Measurements from ENCODE around the gene PPP2R3C. TPM values are rescaled to one million over a fixed set of nuclear protein-coding genes. Genes with fewer than 3 reads are reported as not detected.
"Not testable (repeated sequence)": the region's sequence is repeated elsewhere in the genome, so short reads cannot be mapped to it uniquely, and the experiment has no call there.

PPP2R3C gene
- total and polyA plus RNA-seq, 2 donors, result 48.8 to 49.4 TPM

GRCh38 chr14:35085441-35085840, 36.3 kb downstream of the PPP2R3C start:
- H3K4me1 ChIP-seq (ENCODE audit: control insufficient read depth in 2 of 2, insufficient read depth in 2 of 2, low read length in 2 of 2), result no peaks in the 10 kb centered on the region
- H3K4me3 ChIP-seq (ENCODE audit: low read length in 2 of 2), result no peak overlapping the region
- peaks cover 33 to 58% of the 10 kb centered on the region in 2 donors for H3K36me3 ChIP-seq (ENCODE audit: control insufficient read depth in 2 of 2, insufficient read depth in 2 of 2, low read length in 1 of 2)
- H3K27me3 ChIP-seq (ENCODE audit: control insufficient read depth in 2 of 2, insufficient read depth in 1 of 2, low read length in 1 of 2), result no peaks in the 10 kb centered on the region
- no peak overlapping the region for H3K27ac ChIP-seq (ENCODE audit: low read depth in 1 of 2, low read length in 1 of 2)
- no peaks in the 10 kb centered on the region for H3K9me3 ChIP-seq (ENCODE audit: control insufficient read depth in 2 of 2, insufficient read depth in 1 of 2, low read length in 1 of 2)
- WGBS, result 95% methylated on average over 2 of the region's 2 CpGs
- DNase-seq (ENCODE audit: low read depth in 6 of 9, low spot score in 9 of 9), result no peak

GRCh38 chr14:35083530-35084150, 38.1 kb downstream of the PPP2R3C start:
- Histone ChIP-seq H3K36me3 (ENCODE audit: control insufficient read depth in 2 of 2, insufficient read depth in 2 of 2, low read length in 1 of 2) (peaks cover 20 to 57% of the 10 kb centered on the region in 2 donors), H3K4me1 (ENCODE audit: control insufficient read depth in 2 of 2, insufficient read depth in 2 of 2, low read length in 2 of 2) (no peaks in the 10 kb centered on the region), H3K4me3 (ENCODE audit: low read length in 2 of 2) (no peak overlapping the region), H3K27me3 (ENCODE audit: control insufficient read depth in 2 of 2, insufficient read depth in 1 of 2, low read length in 1 of 2) (no peaks in the 10 kb centered on the region), H3K27ac (ENCODE audit: low read depth in 1 of 2, low read length in 1 of 2) (no peak overlapping the region), H3K9me3 (ENCODE audit: control insufficient read depth in 2 of 2, insufficient read depth in 1 of 2, low read length in 1 of 2) (no peaks in the 10 kb centered on the region)
- 97% methylated on average over 8 of the region's 8 CpGs for WGBS
- no peak for DNase-seq (ENCODE audit: low read depth in 6 of 9, low spot score in 9 of 9)

- H3K4me3 ChIP-seq (ENCODE audit: low read length in 2 of 2), result no peak overlapping the region
- no peaks in the 10 kb centered on the region for H3K4me1 ChIP-seq (ENCODE audit: control insufficient read depth in 2 of 2, insufficient read depth in 2 of 2, low read length in 2 of 2)
- no peaks in the 10 kb centered on the region for H3K27me3 ChIP-seq (ENCODE audit: control insufficient read depth in 2 of 2, insufficient read depth in 1 of 2, low read length in 1 of 2)
- peaks cover 15 to 32% of the 10 kb centered on the region in 2 donors for H3K36me3 ChIP-seq (ENCODE audit: control insufficient read depth in 2 of 2, insufficient read depth in 2 of 2, low read length in 1 of 2)
- no peak overlapping the region for H3K27ac ChIP-seq (ENCODE audit: low read depth in 1 of 2, low read length in 1 of 2)
- WGBS, result 94% methylated on average over 1 of the region's 1 CpG
- H3K9me3 ChIP-seq (ENCODE audit: control insufficient read depth in 2 of 2, insufficient read depth in 1 of 2, low read length in 1 of 2), result no peaks in the 10 kb centered on the region
- no peak for DNase-seq (ENCODE audit: low read depth in 6 of 9, low spot score in 9 of 9)
Measured at GRCh38 chr14:35079742-35080141, 42.0 kb downstream of the PPP2R3C start.

GRCh38 chr14:35078082-35078481, 43.7 kb downstream of the PPP2R3C start:
- peaks cover 10 to 27% of the 10 kb centered on the region in 2 donors for H3K36me3 ChIP-seq (ENCODE audit: control insufficient read depth in 2 of 2, insufficient read depth in 2 of 2, low read length in 1 of 2)

GRCh38 chr14:35073486-35073885, 48.3 kb downstream of the PPP2R3C start:
- Histone ChIP-seq H3K9me3 (ENCODE audit: control insufficient read depth in 2 of 2, insufficient read depth in 1 of 2, low read length in 1 of 2) (no peaks in the 10 kb centered on the region), H3K4me1 (ENCODE audit: control insufficient read depth in 2 of 2, insufficient read depth in 2 of 2, low read length in 2 of 2) (no peaks in the 10 kb centered on the region), H3K4me3 (ENCODE audit: low read length in 2 of 2) (no peak overlapping the region), H3K27me3 (ENCODE audit: control insufficient read depth in 2 of 2, insufficient read depth in 1 of 2, low read length in 1 of 2) (no peaks in the 10 kb centered on the region), H3K27ac (ENCODE audit: low read depth in 1 of 2, low read length in 1 of 2) (no peak overlapping the region), H3K36me3 (ENCODE audit: control insufficient read depth in 2 of 2, insufficient read depth in 2 of 2, low read length in 1 of 2) (peaks cover 7 to 16% of the 10 kb centered on the region in 2 donors)
- 100% methylated on average over 1 of the region's 1 CpG for WGBS
- no peak for DNase-seq (ENCODE audit: low read depth in 6 of 9, low spot score in 9 of 9)

More at GRCh38 chr14:35078082-35078481, 43.7 kb downstream of the PPP2R3C start:
- Histone ChIP-seq H3K9me3 (ENCODE audit: control insufficient read depth in 2 of 2, insufficient read depth in 1 of 2, low read length in 1 of 2) (no peaks in the 10 kb centered on the region), H3K4me3 (ENCODE audit: low read length in 2 of 2) (no peak overlapping the region), H3K4me1 (ENCODE audit: control insufficient read depth in 2 of 2, insufficient read depth in 2 of 2, low read length in 2 of 2) (no peaks in the 10 kb centered on the region), H3K27me3 (ENCODE audit: control insufficient read depth in 2 of 2, insufficient read depth in 1 of 2, low read length in 1 of 2) (no peaks in the 10 kb centered on the region), H3K27ac (ENCODE audit: low read depth in 1 of 2, low read length in 1 of 2) (no peak overlapping the region)
- DNase-seq (ENCODE audit: low read depth in 6 of 9, low spot score in 9 of 9), result no peak
- WGBS, result 100% methylated on average over 2 of the region's 2 CpGs

GRCh38 chr14:35072226-35072625, 49.6 kb downstream of the PPP2R3C start:
- DNase-seq (ENCODE audit: low read depth in 6 of 9, low spot score in 9 of 9), result no peak
- H3K27ac ChIP-seq (ENCODE audit: low read depth in 1 of 2, low read length in 1 of 2), result no peak overlapping the region
- H3K4me3 ChIP-seq (ENCODE audit: low read length in 2 of 2), result no peak overlapping the region
- 94% methylated on average over 3 of the region's 3 CpGs for WGBS
- no peaks in the 10 kb centered on the region for H3K27me3 ChIP-seq (ENCODE audit: control insufficient read depth in 2 of 2, insufficient read depth in 1 of 2, low read length in 1 of 2)
- H3K4me1 ChIP-seq (ENCODE audit: control insufficient read depth in 2 of 2, insufficient read depth in 2 of 2, low read length in 2 of 2), result no peaks in the 10 kb centered on the region
- H3K36me3 ChIP-seq (ENCODE audit: control insufficient read depth in 2 of 2, insufficient read depth in 2 of 2, low read length in 1 of 2), result peaks cover 6 to 15% of the 10 kb centered on the region in 2 donors
- no peaks in the 10 kb centered on the region for H3K9me3 ChIP-seq (ENCODE audit: control insufficient read depth in 2 of 2, insufficient read depth in 1 of 2, low read length in 1 of 2)

GRCh38 chr14:35068238-35069012, 53.4 kb downstream of the PPP2R3C start:
- Histone ChIP-seq H3K4me1 (ENCODE audit: control insufficient read depth in 2 of 2, insufficient read depth in 2 of 2, low read length in 2 of 2) (no peaks in the 10 kb centered on the region), H3K4me3 (ENCODE audit: low read length in 2 of 2) (no peak overlapping the region), H3K27me3 (ENCODE audit: control insufficient read depth in 2 of 2, insufficient read depth in 1 of 2, low read length in 1 of 2) (no peaks in the 10 kb centered on the region), H3K36me3 (ENCODE audit: control insufficient read depth in 2 of 2, insufficient read depth in 2 of 2, low read length in 1 of 2) (peaks cover 9 to 12% of the 10 kb centered on the region in 2 donors), H3K9me3 (ENCODE audit: control insufficient read depth in 2 of 2, insufficient read depth in 1 of 2, low read length in 1 of 2) (no peaks in the 10 kb centered on the region), H3K27ac (ENCODE audit: low read depth in 1 of 2, low read length in 1 of 2) (no peak overlapping the region)
- WGBS, result 97% methylated on average over 4 of the region's 4 CpGs
- DNase-seq (ENCODE audit: low read depth in 6 of 9, low spot score in 9 of 9), result no peak

- 98% methylated on average over 5 of the region's 5 CpGs for WGBS
- peaks cover 8 to 16% of the 10 kb centered on the region in 2 donors for H3K36me3 ChIP-seq (ENCODE audit: control insufficient read depth in 2 of 2, insufficient read depth in 2 of 2, low read length in 1 of 2)
- not testable (repeated sequence) for H3K27me3 ChIP-seq (ENCODE audit: control insufficient read depth in 2 of 2, insufficient read depth in 1 of 2, low read length in 1 of 2); H3K4me3 ChIP-seq (ENCODE audit: low read length in 2 of 2); DNase-seq (ENCODE audit: low read depth in 6 of 9, low spot score in 9 of 9); H3K27ac ChIP-seq (ENCODE audit: low read depth in 1 of 2, low read length in 1 of 2); H3K4me1 ChIP-seq (ENCODE audit: control insufficient read depth in 2 of 2, insufficient read depth in 2 of 2, low read length in 2 of 2); H3K9me3 ChIP-seq (ENCODE audit: control insufficient read depth in 2 of 2, insufficient read depth in 1 of 2, low read length in 1 of 2)
Measured at GRCh38 chr14:35065731-35066130, 56.1 kb downstream of the PPP2R3C start.

GRCh38 chr14:35061113-35061791, 60.5 kb downstream of the PPP2R3C start:
- not testable (repeated sequence) for H3K4me3 ChIP-seq (ENCODE audit: low read length in 2 of 2); DNase-seq (ENCODE audit: low read depth in 6 of 9, low spot score in 9 of 9); H3K4me1 ChIP-seq (ENCODE audit: control insufficient read depth in 2 of 2, insufficient read depth in 2 of 2, low read length in 2 of 2); H3K9me3 ChIP-seq (ENCODE audit: control insufficient read depth in 2 of 2, insufficient read depth in 1 of 2, low read length in 1 of 2); H3K27ac ChIP-seq (ENCODE audit: low read depth in 1 of 2, low read length in 1 of 2); H3K27me3 ChIP-seq (ENCODE audit: control insufficient read depth in 2 of 2, insufficient read depth in 1 of 2, low read length in 1 of 2)
- 100% methylated on average over 1 of the region's 1 CpG for WGBS
- peaks cover 11 to 23% of the 10 kb centered on the region in 2 donors for H3K36me3 ChIP-seq (ENCODE audit: control insufficient read depth in 2 of 2, insufficient read depth in 2 of 2, low read length in 1 of 2)
